ENCODE data around the gene MYH3. TPM values are rescaled to one million over a fixed set of nuclear protein-coding genes. Genes with fewer than 3 reads are reported as not detected.

Gene MYH3
- total RNA-seq, 1 experiment from 2014 or later = 2.7 TPM

- Mint-ChIP-seq H3K4me1 (ENCODE audit: low read depth, unreplicated experiment) (no peaks in the 10 kb centered on the region), H3K4me3 (ENCODE audit: low read depth, unreplicated experiment) (no peak overlapping the region), H3K27ac (ENCODE audit: unreplicated experiment) (no peak overlapping the region), H3K27me3 (ENCODE audit: unreplicated experiment) (peaks cover 18% of the 10 kb centered on the region), H3K36me3 (ENCODE audit: insufficient read depth, unreplicated experiment) (no peaks in the 10 kb centered on the region), H3K9me3 (ENCODE audit: low read depth, unreplicated experiment) (no peaks in the 10 kb centered on the region)
- TF ChIP-seq CTCF (IDR thresholded peaks at IDR 0.05; ENCODE audit: unreplicated experiment) = no peak
- CTCF ChIA-PET = interaction anchor here (0.7 kb wide), 1 partner anchor 10 kb away, joined by 3 read pairs; no protein-coding TSS in a partner anchor
- no peak for DNase-seq
- BruUV-seq (replicated peaks) = no TSS peak
- intact Hi-C loops (cut with micrococcal nuclease; ENCODE audit: unreplicated experiment) = no loop called here
These were observed 51.8 kb downstream of the MYH3 start for GRCh38 chr17:10605221-10605783.

GRCh38 chr17:10604521-10604920, 52.6 kb downstream of the MYH3 start:
- Mint-ChIP-seq H3K4me1 (ENCODE audit: low read depth, unreplicated experiment) (no peaks in the 10 kb centered on the region), H3K36me3 (ENCODE audit: insufficient read depth, unreplicated experiment) (no peaks in the 10 kb centered on the region), H3K27me3 (ENCODE audit: unreplicated experiment) (peaks cover 25% of the 10 kb centered on the region), H3K27ac (ENCODE audit: unreplicated experiment) (no peak overlapping the region), H3K4me3 (ENCODE audit: low read depth, unreplicated experiment) (no peak overlapping the region), H3K9me3 (ENCODE audit: low read depth, unreplicated experiment) (no peaks in the 10 kb centered on the region)
- BruUV-seq (replicated peaks) = no TSS peak
- intact Hi-C loops (cut with micrococcal nuclease; ENCODE audit: unreplicated experiment) = no loop called here
- TF ChIP-seq CTCF (IDR thresholded peaks at IDR 0.05; ENCODE audit: unreplicated experiment) = no peak
- DNase-seq = no peak
- CTCF ChIA-PET = no interaction called here

- H3K27me3 Mint-ChIP-seq (ENCODE audit: unreplicated experiment) = peaks cover 28% of the 10 kb centered on the region
- no peaks in the 10 kb centered on the region for H3K9me3 Mint-ChIP-seq (ENCODE audit: low read depth, unreplicated experiment)
- intact Hi-C loops (cut with micrococcal nuclease; ENCODE audit: unreplicated experiment) = no loop called here
- H3K4me3 Mint-ChIP-seq (ENCODE audit: low read depth, unreplicated experiment) = no peak overlapping the region
- CTCF ChIA-PET = no interaction called here
- no peaks in the 10 kb centered on the region for H3K36me3 Mint-ChIP-seq (ENCODE audit: insufficient read depth, unreplicated experiment)
- DNase-seq = no peak
- TF ChIP-seq CTCF (IDR thresholded peaks at IDR 0.05; ENCODE audit: unreplicated experiment) = no peak
- no TSS peak for BruUV-seq (replicated peaks)
- H3K27ac Mint-ChIP-seq (ENCODE audit: unreplicated experiment) = no peak overlapping the region
- H3K4me1 Mint-ChIP-seq (ENCODE audit: low read depth, unreplicated experiment) = no peaks in the 10 kb centered on the region
These were observed 53.2 kb downstream of the MYH3 start for GRCh38 chr17:10603931-10604330.

- DNase-seq = no peak
- Mint-ChIP-seq H3K4me3 (ENCODE audit: low read depth, unreplicated experiment) (no peak overlapping the region), H3K4me1 (ENCODE audit: low read depth, unreplicated experiment) (no peaks in the 10 kb centered on the region), H3K27ac (ENCODE audit: unreplicated experiment) (no peak overlapping the region), H3K36me3 (ENCODE audit: insufficient read depth, unreplicated experiment) (no peaks in the 10 kb centered on the region), H3K9me3 (ENCODE audit: low read depth, unreplicated experiment) (no peaks in the 10 kb centered on the region), H3K27me3 (ENCODE audit: unreplicated experiment) (peaks cover 28% of the 10 kb centered on the region)
- no peak for TF ChIP-seq CTCF (IDR thresholded peaks at IDR 0.05; ENCODE audit: unreplicated experiment)
- intact Hi-C loops (cut with micrococcal nuclease; ENCODE audit: unreplicated experiment) = no loop called here
- CTCF ChIA-PET = no interaction called here
- BruUV-seq (replicated peaks) = no TSS peak
These were observed 56.5 kb downstream of the MYH3 start for GRCh38 chr17:10600571-10600970.

All from Calu3 (cell line).